Measurements from ENCODE around the gene SORBS2. TPM values are rescaled to one million over a fixed set of nuclear protein-coding genes. Genes with fewer than 3 reads are reported as not detected.
"Not testable (repeated sequence)": the region's sequence is repeated elsewhere in the genome, so short reads cannot be mapped to it uniquely, and the experiment has no call there.

SORBS2 gene
- total RNA-seq (1 to 10 TPM in 2 of 5 donors, under 1 TPM in 2, not detected in 1; 0.15 to 1.9 (median 0.98) TPM), total RNA-seq (0 to 0.51 (median 0.06) reads per million in 29 experiments)
- 2.5 TPM for total RNA-seq (2013)

- Histone ChIP-seq H3K36me3 (ENCODE audit: control insufficient read depth in 2 of 2, extremely low read depth in 1 of 2, insufficient read depth in 1 of 2, low read length in 1 of 2) (no peaks in the 10 kb centered on the region), H3K27ac (ENCODE audit: low read length) (no peak within 1 kb of the TSS), H3K9me3 (no peaks in the 10 kb centered on the region), H3K4me3 (ENCODE audit: control insufficient read depth in 1 of 2, extremely low read depth in 1 of 2, low read length in 1 of 2) (no peak within 1 kb of the TSS), H3K27me3 (replicated peaks in 1 of 2; ENCODE audit: control insufficient read depth in 2 of 2, extremely low read depth in 1 of 2, insufficient read depth in 2 of 2, low read length in 1 of 2) (peaks cover 2 to 17% of the 10 kb centered on the region in 2 experiments), H3K4me1 (ENCODE audit: control insufficient read depth in 1 of 2, extremely low read depth in 1 of 2, insufficient read depth in 2 of 2, low read length in 2 of 2) (no peaks in the 10 kb centered on the region)
- DNase-seq (no peak), ATAC-seq (replicated peaks in 1 of 4) (no peak)
- ChIA-PET CTCF (no interaction called here), POLR2A (no interaction called here)
- Mint-ChIP-seq H3K36me3 (no peaks in the 10 kb centered on the region), H3K4me3 (no peak within 1 kb of the TSS), H3K27me3 (peaks cover 6 to 21% of the 10 kb centered on the region in 2 donors), H3K4me1 (peaks cover 0 to 4% (median 0%) of the 10 kb centered on the region in 3 donors), H3K27ac (no peak within 1 kb of the TSS), H3K9me3 (no peaks in the 10 kb centered on the region)
- 27% methylated on average over 14 of the region's 20 CpGs for WGBS (ENCODE audit: insufficient coverage)
Measured at GRCh38 chr4:185811509-185812364, at the start of gene SORBS2. Gene SORBS2 (minus strand): TSS chr4:185812194. CDS start chr4:185690571, 121,623 bp downstream.

GRCh38 chr4:185859111-185859510 is 47.1 kb upstream of the SORBS2 start:
- DNase-seq: no peak
- Histone ChIP-seq H3K36me3 (ENCODE audit: control insufficient read depth in 2 of 2, extremely low read depth in 1 of 2, insufficient read depth in 1 of 2, low read length in 1 of 2) (no peaks in the 10 kb centered on the region), H3K4me1 (ENCODE audit: control insufficient read depth in 1 of 2, extremely low read depth in 1 of 2, insufficient read depth in 2 of 2, low read length in 2 of 2) (no peaks in the 10 kb centered on the region), H3K27ac (ENCODE audit: low read length) (no peak overlapping the region), H3K4me3 (ENCODE audit: control insufficient read depth in 1 of 2, extremely low read depth in 1 of 2, low read length in 1 of 2) (no peak overlapping the region), H3K9me3 (no peaks in the 10 kb centered on the region), H3K27me3 (replicated peaks in 1 of 2; ENCODE audit: control insufficient read depth in 2 of 2, extremely low read depth in 1 of 2, insufficient read depth in 2 of 2, low read length in 1 of 2) (peaks cover 0 to 3% of the 10 kb centered on the region in 2 experiments)
- Mint-ChIP-seq H3K27me3 (peaks cover 6 to 11% of the 10 kb centered on the region in 2 donors), H3K4me1 (no peaks in the 10 kb centered on the region), H3K9me3 (peaks cover 11 to 15% (median 14%) of the 10 kb centered on the region in 3 donors), H3K36me3 (no peaks in the 10 kb centered on the region), H3K4me3 (no peak overlapping the region), H3K27ac (no peak overlapping the region)
- ChIA-PET CTCF (no interaction called here), POLR2A (no interaction called here)
- no peak for ATAC-seq (replicated peaks in 1 of 4)
- WGBS (ENCODE audit: insufficient coverage): 4% methylated on average over 4 of the region's 7 CpGs

- H3K36me3 Mint-ChIP-seq; H3K27ac ChIP-seq (ENCODE audit: low read length); H3K4me3 Mint-ChIP-seq; H3K27me3 ChIP-seq (replicated peaks in 1 of 2; ENCODE audit: control insufficient read depth in 2 of 2, extremely low read depth in 1 of 2, insufficient read depth in 2 of 2, low read length in 1 of 2); ATAC-seq (replicated peaks in 1 of 4); H3K27ac Mint-ChIP-seq; DNase-seq; H3K4me1 Mint-ChIP-seq; CTCF ChIA-PET; H3K9me3 ChIP-seq; POLR2A ChIA-PET; H3K4me1 ChIP-seq (ENCODE audit: control insufficient read depth in 1 of 2, extremely low read depth in 1 of 2, insufficient read depth in 2 of 2, low read length in 2 of 2); H3K4me3 ChIP-seq (ENCODE audit: control insufficient read depth in 1 of 2, extremely low read depth in 1 of 2, low read length in 1 of 2); H3K36me3 ChIP-seq (ENCODE audit: control insufficient read depth in 2 of 2, extremely low read depth in 1 of 2, insufficient read depth in 1 of 2, low read length in 1 of 2): not testable (repeated sequence)
- 68% methylated on average over 4 of the region's 4 CpGs for WGBS (ENCODE audit: insufficient coverage)
- Mint-ChIP-seq H3K9me3 (peaks cover 11 to 15% (median 14%) of the 10 kb centered on the region in 3 donors), H3K27me3 (peaks cover 3 to 14% of the 10 kb centered on the region in 2 donors)
Measured at GRCh38 chr4:185857561-185857960, 45.6 kb upstream of the SORBS2 start.

- WGBS (ENCODE audit: insufficient coverage): 100% methylated on average over 1 of the region's 3 CpGs
- DNase-seq (no peak), ATAC-seq (replicated peaks in 1 of 4) (no peak)
- ChIA-PET POLR2A (no interaction called here), CTCF (interaction anchor here in 1 of 2 donors (0.5 kb wide), 1 partner anchor 18 kb away, joined by 4 read pairs; no protein-coding TSS in a partner anchor)
- Mint-ChIP-seq H3K4me3 (no peak overlapping the region), H3K36me3 (no peaks in the 10 kb centered on the region), H3K9me3 (peaks cover 6 to 15% (median 8%) of the 10 kb centered on the region in 3 donors), H3K27ac (no peak overlapping the region), H3K27me3 (peaks cover 0 to 7% of the 10 kb centered on the region in 2 donors), H3K4me1 (no peaks in the 10 kb centered on the region)
- no peak overlapping the region for H3K27ac ChIP-seq (ENCODE audit: low read length)
- no peaks in the 10 kb centered on the region for H3K36me3 ChIP-seq (ENCODE audit: control insufficient read depth in 2 of 2, extremely low read depth in 1 of 2, insufficient read depth in 1 of 2, low read length in 1 of 2)
- no peaks in the 10 kb centered on the region for H3K4me1 ChIP-seq (ENCODE audit: control insufficient read depth in 1 of 2, extremely low read depth in 1 of 2, insufficient read depth in 2 of 2, low read length in 2 of 2)
- H3K9me3 ChIP-seq: no peaks in the 10 kb centered on the region
- no peaks in the 10 kb centered on the region for H3K27me3 ChIP-seq (replicated peaks in 1 of 2; ENCODE audit: control insufficient read depth in 2 of 2, extremely low read depth in 1 of 2, insufficient read depth in 2 of 2, low read length in 1 of 2)
- H3K4me3 ChIP-seq (ENCODE audit: control insufficient read depth in 1 of 2, extremely low read depth in 1 of 2, low read length in 1 of 2): no peak overlapping the region
Measured at GRCh38 chr4:185853841-185854240, 41.8 kb upstream of the SORBS2 start.

- Histone ChIP-seq H3K36me3 (ENCODE audit: control insufficient read depth in 2 of 2, extremely low read depth in 1 of 2, insufficient read depth in 1 of 2, low read length in 1 of 2) (no peaks in the 10 kb centered on the region), H3K27ac (ENCODE audit: low read length) (no peak overlapping the region), H3K27me3 (replicated peaks in 1 of 2; ENCODE audit: control insufficient read depth in 2 of 2, extremely low read depth in 1 of 2, insufficient read depth in 2 of 2, low read length in 1 of 2) (no peaks in the 10 kb centered on the region), H3K9me3 (no peaks in the 10 kb centered on the region), H3K4me1 (ENCODE audit: control insufficient read depth in 1 of 2, extremely low read depth in 1 of 2, insufficient read depth in 2 of 2, low read length in 2 of 2) (no peaks in the 10 kb centered on the region), H3K4me3 (ENCODE audit: control insufficient read depth in 1 of 2, extremely low read depth in 1 of 2, low read length in 1 of 2) (no peak overlapping the region)
- ATAC-seq (replicated peaks in 1 of 4) (no peak), DNase-seq (no peak)
- CTCF ChIA-PET: no interaction called here
- peaks cover 4 to 10% (median 7%) of the 10 kb centered on the region in 3 donors for H3K9me3 Mint-ChIP-seq
- H3K4me3 Mint-ChIP-seq: no peak overlapping the region
- H3K4me1 Mint-ChIP-seq: no peaks in the 10 kb centered on the region
- peaks cover 0 to 7% of the 10 kb centered on the region in 2 donors for H3K27me3 Mint-ChIP-seq
- H3K27ac Mint-ChIP-seq: no peak overlapping the region
- POLR2A ChIA-PET: no interaction called here
- no peaks in the 10 kb centered on the region for H3K36me3 Mint-ChIP-seq
- WGBS (ENCODE audit: insufficient coverage): no CpG with 5 or more reads among the region's 1 CpG
Measured at GRCh38 chr4:185852961-185853360, 41.0 kb upstream of the SORBS2 start.

GRCh38 chr4:185849664-185850550 is 37.9 kb upstream of the SORBS2 start:
- Mint-ChIP-seq H3K4me1 (no peaks in the 10 kb centered on the region), H3K27me3 (peaks cover 0 to 3% of the 10 kb centered on the region in 2 donors), H3K9me3 (peaks cover 0 to 6% (median 3%) of the 10 kb centered on the region in 3 donors), H3K36me3 (no peaks in the 10 kb centered on the region), H3K4me3 (no peak overlapping the region), H3K27ac (no peak overlapping the region)
- H3K9me3 ChIP-seq: no peaks in the 10 kb centered on the region
- H3K4me3 ChIP-seq (ENCODE audit: control insufficient read depth in 1 of 2, extremely low read depth in 1 of 2, low read length in 1 of 2): no peak overlapping the region
- ChIA-PET CTCF (no interaction called here), POLR2A (no interaction called here)
- H3K4me1 ChIP-seq (ENCODE audit: control insufficient read depth in 1 of 2, extremely low read depth in 1 of 2, insufficient read depth in 2 of 2, low read length in 2 of 2): no peaks in the 10 kb centered on the region
- 100% methylated on average over 3 of the region's 8 CpGs for WGBS (ENCODE audit: insufficient coverage)
- no peak for DNase-seq
- no peaks in the 10 kb centered on the region for H3K36me3 ChIP-seq (ENCODE audit: control insufficient read depth in 2 of 2, extremely low read depth in 1 of 2, insufficient read depth in 1 of 2, low read length in 1 of 2)
- no peak for ATAC-seq (replicated peaks in 1 of 4)
- H3K27me3 ChIP-seq (replicated peaks in 1 of 2; ENCODE audit: control insufficient read depth in 2 of 2, extremely low read depth in 1 of 2, insufficient read depth in 2 of 2, low read length in 1 of 2): no peaks in the 10 kb centered on the region
- H3K27ac ChIP-seq (ENCODE audit: low read length): no peak overlapping the region
